HEK293 (cell line): Measurements from ENCODE around the gene MYOM3.
A peak's percentile ranks its signal among the peaks of the same experiment; 100 is the strongest.

ENCODE experiments used
- CTCF ChIA-PET: fragments of 350-600 bp; formaldehyde crosslinking; extraction: SDS; loops from one replicate; lab custom pipeline; 2021; ENCODE audit warnings: antibody characterized with exemption; lab: Yijun Ruan, JAX
- POLR2A ChIA-PET: fragments of 300-600 bp; formaldehyde crosslinking; extraction: SDS; loops from one replicate; lab custom pipeline; 2020; ENCODE audit warnings: antibody characterized with exemption, inconsistent platforms; lab: Yijun Ruan, JAX
- H3K27ac ChIP-seq: fragments of 200-500 bp; sonication (Bioruptor generic); 2 replicates; pipeline ENCODE4 v1.5.1; 2014; ENCODE audit warnings: low read depth, low read length, control low read depth, inconsistent platforms; ENCODE audit errors: extremely low read depth
- H3K36me3 ChIP-seq, 2 experiments: fragments of 200-500 bp in 1 of 2; sonication (Bioruptor generic) in 1 of 2; 1 replicate in 1 of 2; 2 replicates in 1 of 2; pipeline ENCODE4 v1.5.1; 2014 to 2017; ENCODE audit warnings: inconsistent platforms in 2 of 2, low read length in 2 of 2; ENCODE audit not compliant: control insufficient read depth in 2 of 2, insufficient read depth in 1 of 2
- H3K4me1 ChIP-seq: fragments of 200-500 bp; sonication (Bioruptor generic); 2 replicates; pipeline ENCODE4 v1.5.1; 2014; ENCODE audit warnings: mild to moderate bottlenecking, low read length, inconsistent platforms; ENCODE audit not compliant: control insufficient read depth, insufficient read depth
- H3K4me3 ChIP-seq: 2 replicates; pipeline ENCODE4 v1.5.1; 2011; ENCODE audit warnings: low read depth, mild to moderate bottlenecking, control low read depth, low read length, moderate library complexity
- H3K9me3 ChIP-seq: fragments of 200-500 bp; sonication (Bioruptor generic); 2 replicates; pipeline ENCODE4 v1.5.1; 2014; ENCODE audit warnings: low read depth, low read length, inconsistent platforms; ENCODE audit not compliant: control insufficient read depth, insufficient read depth
- GLI2 ChIP-seq: fragments of 450-650 bp; formaldehyde crosslinking; IDR thresholded peaks from 2 replicates; pipeline ENCODE4; 2017; ENCODE audit warnings: missing biosample characterization, missing genetic modification characterization, low read depth, borderline replicate concordance
- KLF8 ChIP-seq: fragments of 450-650 bp; formaldehyde crosslinking; IDR thresholded peaks from 2 replicates; pipeline ENCODE4 v1.5.1; 2016; ENCODE audit warnings: missing biosample characterization, missing genetic modification characterization
- MEIS1 ChIP-seq: sonication (generic); formaldehyde crosslinking; IDR thresholded peaks from 2 replicates; pipeline ENCODE4 v1.8.1; 2022; ENCODE audit warnings: missing genetic modification reagents, mild to moderate bottlenecking, borderline replicate concordance
- SP2 ChIP-seq: fragments of 450-650 bp; formaldehyde crosslinking; IDR thresholded peaks from 2 replicates; pipeline ENCODE4 v1.5.1; 2016; ENCODE audit warnings: missing biosample characterization, missing genetic modification characterization
- TRIM28 ChIP-seq: IDR thresholded peaks from 2 replicates; pipeline ENCODE4 v1.6.1; 2011; ENCODE audit warnings: low read length, control low read depth, borderline replicate concordance
- ZFP69B ChIP-seq: fragments of 450-650 bp; formaldehyde crosslinking; IDR thresholded peaks from 2 replicates; pipeline ENCODE4 v1.5.1; 2016; ENCODE audit warnings: missing biosample characterization, missing genetic modification characterization
- ZNF174 ChIP-seq: fragments of 450-650 bp; formaldehyde crosslinking; IDR thresholded peaks from 2 replicates; pipeline ENCODE4 v1.5.0; 2017; ENCODE audit warnings: missing biosample characterization, mild to moderate bottlenecking, missing genetic modification characterization
- ZNF416 ChIP-seq: fragments of 450-650 bp; formaldehyde crosslinking; IDR thresholded peaks from 2 replicates; pipeline ENCODE4 v1.5.1; 2016; ENCODE audit warnings: missing biosample characterization, missing genetic modification characterization
- ZNF423 ChIP-seq: fragments of 450-650 bp; formaldehyde crosslinking; IDR thresholded peaks from 2 replicates; pipeline ENCODE4 v1.5.1; 2016; ENCODE audit warnings: missing biosample characterization, missing genetic modification characterization
- ZNF501 ChIP-seq: fragments of 450-650 bp; formaldehyde crosslinking; IDR thresholded peaks from 2 replicates; pipeline ENCODE4 v1.5.1; 2016; ENCODE audit warnings: missing biosample characterization, missing genetic modification characterization
- ZNF544 ChIP-seq: fragments of 450-650 bp; formaldehyde crosslinking; IDR thresholded peaks from 2 replicates; pipeline ENCODE4 v1.5.0; 2017; ENCODE audit warnings: missing biosample characterization, missing genetic modification characterization
- ZNF561 ChIP-seq: fragments of 450-650 bp; IDR thresholded peaks from 2 replicates; pipeline ENCODE4 v1.5.1; 2018; ENCODE audit warnings: missing biosample characterization, missing genetic modification characterization, borderline replicate concordance
- ZNF600 ChIP-seq: fragments of 450-650 bp; formaldehyde crosslinking; IDR thresholded peaks from 2 replicates; pipeline ENCODE4 v1.5.1; 2016; ENCODE audit warnings: missing biosample characterization, missing genetic modification characterization
- ZNF777 ChIP-seq: fragments of 450-650 bp; formaldehyde crosslinking; IDR thresholded peaks from 2 replicates; pipeline ENCODE4 v1.5.1; 2017; ENCODE audit warnings: missing biosample characterization, missing genetic modification characterization, borderline replicate concordance
- ZSCAN16 ChIP-seq: fragments of 450-650 bp; formaldehyde crosslinking; IDR thresholded peaks from 2 replicates; pipeline ENCODE4 v1.5.1; 2016; ENCODE audit warnings: missing biosample characterization, missing genetic modification characterization
- TF ChIP-seq, protein P1 (sequence below): fragments of 450-650 bp; formaldehyde crosslinking; IDR thresholded peaks from 2 replicates; pipeline ENCODE4 v1.5.1; 2016; ENCODE audit warnings: missing biosample characterization, missing genetic modification characterization
- TF ChIP-seq, protein P2 (sequence below): fragments of 450-650 bp; formaldehyde crosslinking; IDR thresholded peaks from 2 replicates; pipeline ENCODE4 v1.5.1; 2016; ENCODE audit warnings: missing biosample characterization, missing genetic modification characterization, borderline replicate concordance
- TF ChIP-seq, protein P3 (sequence below): fragments of 450-650 bp; formaldehyde crosslinking; conservative IDR thresholded peaks from 2 replicates; pipeline ENCODE4 v1.5.1; 2016; ENCODE audit warnings: low read depth, missing biosample characterization, missing genetic modification characterization
- TF ChIP-seq, protein P4 (sequence below): fragments of 450-650 bp; formaldehyde crosslinking; IDR thresholded peaks from 2 replicates; pipeline ENCODE4 v1.5.1; 2016; ENCODE audit warnings: missing biosample characterization, missing genetic modification characterization
- TF ChIP-seq, protein P5 (sequence below): fragments of 450-650 bp; formaldehyde crosslinking; IDR thresholded peaks from 2 replicates; pipeline ENCODE4 v1.5.0; 2017; ENCODE audit warnings: missing biosample characterization, missing genetic modification characterization, borderline replicate concordance

The MYOM3 gene

DNA sequence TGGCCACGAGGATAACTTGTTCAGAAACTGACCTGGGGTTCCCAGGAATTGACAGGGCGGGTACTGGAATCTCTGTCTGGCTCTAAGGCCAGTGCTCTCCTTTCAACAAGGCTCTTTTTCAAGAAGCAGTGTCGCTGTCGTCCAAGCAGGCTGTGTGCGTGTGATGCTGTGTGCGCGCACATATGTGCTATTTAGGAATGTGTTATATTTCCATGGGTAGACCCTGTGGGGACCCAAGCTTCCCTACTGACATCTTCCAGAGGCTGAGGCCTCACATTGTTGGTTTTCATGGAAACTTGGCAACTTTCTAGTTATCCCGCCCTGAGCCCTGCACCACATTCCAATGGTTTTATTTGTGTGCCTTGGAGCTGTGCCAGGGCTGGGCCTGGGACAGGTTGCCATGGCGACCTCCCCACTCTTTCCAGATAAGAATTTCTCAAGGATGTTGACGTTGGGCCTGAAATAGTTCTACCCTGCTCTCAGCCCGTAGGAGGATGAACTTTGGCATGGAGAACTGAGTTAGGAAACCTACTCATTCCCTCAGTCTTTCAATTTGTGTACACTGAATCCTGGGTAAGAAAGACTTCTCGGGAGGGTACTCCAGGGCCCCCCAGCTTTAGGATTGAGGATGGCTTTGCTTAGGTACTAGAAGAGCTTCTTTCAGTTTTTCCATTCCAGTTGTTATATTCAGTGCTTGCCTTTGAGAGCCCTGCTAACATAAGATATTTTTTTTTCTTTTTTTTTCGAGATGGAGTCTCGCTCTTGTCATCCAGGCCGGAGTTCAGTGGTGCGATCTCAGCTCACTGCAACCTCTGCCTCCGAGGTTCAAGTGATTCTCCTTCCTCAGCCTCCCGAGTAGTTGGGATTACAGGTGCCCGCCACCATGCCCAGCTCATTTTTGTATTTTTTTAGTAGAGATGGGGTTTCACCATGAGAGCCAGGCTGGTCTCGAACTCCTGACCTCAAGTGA, 93.0 kb downstream of the MYOM3 start:
- ChIA-PET CTCF (interaction anchor here (0.6 to 1.4 kb wide), 6 partner anchors 9 to 1799 kb away, joined by 3 to 6 read pairs (median 4); no protein-coding TSS in a partner anchor), POLR2A (interaction anchor here (0.6 to 2.0 kb wide), 8 partner anchors 9 to 80 kb away, joined by 3 to 11 read pairs (median 3); partner anchors contain the start of gene SRSF10)
- no peaks in the 10 kb centered on the region for H3K36me3 ChIP-seq
- H3K9me3 ChIP-seq = no peaks in the 10 kb centered on the region
- H3K4me1 ChIP-seq = peaks cover 12% of the 10 kb centered on the region
- no peak overlapping the region for H3K4me3 ChIP-seq
- peak overlapping the region; percentile 61 for H3K27ac ChIP-seq
- TF ChIP-seq ZNF416 (tag by site-specific recombination) (no peak), ZSCAN16 (tag by site-specific recombination) (no peak), SP2 (tag by site-specific recombination) (no peak), ZNF561 (tag by site-specific recombination) (peak; percentile 20; the same call in 1 of the 2 replicates), GLI2 (tag by site-specific recombination) (no peak), ZNF600 (tag by site-specific recombination) (peak; percentile 44; the same call in 1 of the 2 replicates), ZNF174 (no peak), MEIS1 (CRISPR knock-in tag) (no peak), ZNF423 (tag by site-specific recombination) (no peak), TRIM28 (peak; percentile 92), KLF8 (no peak), ZNF501 (tag by site-specific recombination) (no peak), ZNF777 (tag by site-specific recombination) (no peak), ZFP69B (tag by site-specific recombination) (no peak), ZNF544 (tag by site-specific recombination) (no peak)
- TF ChIP-seq, protein P1, sequence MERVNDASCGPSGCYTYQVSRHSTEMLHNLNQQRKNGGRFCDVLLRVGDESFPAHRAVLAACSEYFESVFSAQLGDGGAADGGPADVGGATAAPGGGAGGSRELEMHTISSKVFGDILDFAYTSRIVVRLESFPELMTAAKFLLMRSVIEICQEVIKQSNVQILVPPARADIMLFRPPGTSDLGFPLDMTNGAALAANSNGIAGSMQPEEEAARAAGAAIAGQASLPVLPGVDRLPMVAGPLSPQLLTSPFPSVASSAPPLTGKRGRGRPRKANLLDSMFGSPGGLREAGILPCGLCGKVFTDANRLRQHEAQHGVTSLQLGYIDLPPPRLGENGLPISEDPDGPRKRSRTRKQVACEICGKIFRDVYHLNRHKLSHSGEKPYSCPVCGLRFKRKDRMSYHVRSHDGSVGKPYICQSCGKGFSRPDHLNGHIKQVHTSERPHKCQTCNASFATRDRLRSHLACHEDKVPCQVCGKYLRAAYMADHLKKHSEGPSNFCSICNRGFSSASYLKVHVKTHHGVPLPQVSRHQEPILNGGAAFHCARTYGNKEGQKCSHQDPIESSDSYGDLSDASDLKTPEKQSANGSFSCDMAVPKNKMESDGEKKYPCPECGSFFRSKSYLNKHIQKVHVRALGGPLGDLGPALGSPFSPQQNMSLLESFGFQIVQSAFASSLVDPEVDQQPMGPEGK (tag by site-specific recombination) = peak; percentile 64
- TF ChIP-seq, protein P2, sequence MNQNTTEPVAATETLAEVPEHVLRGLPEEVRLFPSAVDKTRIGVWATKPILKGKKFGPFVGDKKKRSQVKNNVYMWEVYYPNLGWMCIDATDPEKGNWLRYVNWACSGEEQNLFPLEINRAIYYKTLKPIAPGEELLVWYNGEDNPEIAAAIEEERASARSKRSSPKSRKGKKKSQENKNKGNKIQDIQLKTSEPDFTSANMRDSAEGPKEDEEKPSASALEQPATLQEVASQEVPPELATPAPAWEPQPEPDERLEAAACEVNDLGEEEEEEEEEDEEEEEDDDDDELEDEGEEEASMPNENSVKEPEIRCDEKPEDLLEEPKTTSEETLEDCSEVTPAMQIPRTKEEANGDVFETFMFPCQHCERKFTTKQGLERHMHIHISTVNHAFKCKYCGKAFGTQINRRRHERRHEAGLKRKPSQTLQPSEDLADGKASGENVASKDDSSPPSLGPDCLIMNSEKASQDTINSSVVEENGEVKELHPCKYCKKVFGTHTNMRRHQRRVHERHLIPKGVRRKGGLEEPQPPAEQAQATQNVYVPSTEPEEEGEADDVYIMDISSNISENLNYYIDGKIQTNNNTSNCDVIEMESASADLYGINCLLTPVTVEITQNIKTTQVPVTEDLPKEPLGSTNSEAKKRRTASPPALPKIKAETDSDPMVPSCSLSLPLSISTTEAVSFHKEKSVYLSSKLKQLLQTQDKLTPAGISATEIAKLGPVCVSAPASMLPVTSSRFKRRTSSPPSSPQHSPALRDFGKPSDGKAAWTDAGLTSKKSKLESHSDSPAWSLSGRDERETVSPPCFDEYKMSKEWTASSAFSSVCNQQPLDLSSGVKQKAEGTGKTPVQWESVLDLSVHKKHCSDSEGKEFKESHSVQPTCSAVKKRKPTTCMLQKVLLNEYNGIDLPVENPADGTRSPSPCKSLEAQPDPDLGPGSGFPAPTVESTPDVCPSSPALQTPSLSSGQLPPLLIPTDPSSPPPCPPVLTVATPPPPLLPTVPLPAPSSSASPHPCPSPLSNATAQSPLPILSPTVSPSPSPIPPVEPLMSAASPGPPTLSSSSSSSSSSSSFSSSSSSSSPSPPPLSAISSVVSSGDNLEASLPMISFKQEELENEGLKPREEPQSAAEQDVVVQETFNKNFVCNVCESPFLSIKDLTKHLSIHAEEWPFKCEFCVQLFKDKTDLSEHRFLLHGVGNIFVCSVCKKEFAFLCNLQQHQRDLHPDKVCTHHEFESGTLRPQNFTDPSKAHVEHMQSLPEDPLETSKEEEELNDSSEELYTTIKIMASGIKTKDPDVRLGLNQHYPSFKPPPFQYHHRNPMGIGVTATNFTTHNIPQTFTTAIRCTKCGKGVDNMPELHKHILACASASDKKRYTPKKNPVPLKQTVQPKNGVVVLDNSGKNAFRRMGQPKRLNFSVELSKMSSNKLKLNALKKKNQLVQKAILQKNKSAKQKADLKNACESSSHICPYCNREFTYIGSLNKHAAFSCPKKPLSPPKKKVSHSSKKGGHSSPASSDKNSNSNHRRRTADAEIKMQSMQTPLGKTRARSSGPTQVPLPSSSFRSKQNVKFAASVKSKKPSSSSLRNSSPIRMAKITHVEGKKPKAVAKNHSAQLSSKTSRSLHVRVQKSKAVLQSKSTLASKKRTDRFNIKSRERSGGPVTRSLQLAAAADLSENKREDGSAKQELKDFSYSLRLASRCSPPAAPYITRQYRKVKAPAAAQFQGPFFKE = no peak
- TF ChIP-seq, protein P3, sequence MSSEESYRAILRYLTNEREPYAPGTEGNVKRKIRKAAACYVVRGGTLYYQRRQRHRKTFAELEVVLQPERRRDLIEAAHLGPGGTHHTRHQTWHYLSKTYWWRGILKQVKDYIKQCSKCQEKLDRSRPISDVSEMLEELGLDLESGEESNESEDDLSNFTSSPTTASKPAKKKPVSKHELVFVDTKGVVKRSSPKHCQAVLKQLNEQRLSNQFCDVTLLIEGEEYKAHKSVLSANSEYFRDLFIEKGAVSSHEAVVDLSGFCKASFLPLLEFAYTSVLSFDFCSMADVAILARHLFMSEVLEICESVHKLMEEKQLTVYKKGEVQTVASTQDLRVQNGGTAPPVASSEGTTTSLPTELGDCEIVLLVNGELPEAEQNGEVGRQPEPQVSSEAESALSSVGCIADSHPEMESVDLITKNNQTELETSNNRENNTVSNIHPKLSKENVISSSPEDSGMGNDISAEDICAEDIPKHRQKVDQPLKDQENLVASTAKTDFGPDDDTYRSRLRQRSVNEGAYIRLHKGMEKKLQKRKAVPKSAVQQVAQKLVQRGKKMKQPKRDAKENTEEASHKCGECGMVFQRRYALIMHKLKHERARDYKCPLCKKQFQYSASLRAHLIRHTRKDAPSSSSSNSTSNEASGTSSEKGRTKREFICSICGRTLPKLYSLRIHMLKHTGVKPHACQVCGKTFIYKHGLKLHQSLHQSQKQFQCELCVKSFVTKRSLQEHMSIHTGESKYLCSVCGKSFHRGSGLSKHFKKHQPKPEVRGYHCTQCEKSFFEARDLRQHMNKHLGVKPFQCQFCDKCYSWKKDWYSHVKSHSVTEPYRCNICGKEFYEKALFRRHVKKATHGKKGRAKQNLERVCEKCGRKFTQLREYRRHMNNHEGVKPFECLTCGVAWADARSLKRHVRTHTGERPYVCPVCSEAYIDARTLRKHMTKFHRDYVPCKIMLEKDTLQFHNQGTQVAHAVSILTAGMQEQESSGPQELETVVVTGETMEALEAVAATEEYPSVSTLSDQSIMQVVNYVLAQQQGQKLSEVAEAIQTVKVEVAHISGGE (tag by site-specific recombination) = no peak
- TF ChIP-seq, protein P4, sequence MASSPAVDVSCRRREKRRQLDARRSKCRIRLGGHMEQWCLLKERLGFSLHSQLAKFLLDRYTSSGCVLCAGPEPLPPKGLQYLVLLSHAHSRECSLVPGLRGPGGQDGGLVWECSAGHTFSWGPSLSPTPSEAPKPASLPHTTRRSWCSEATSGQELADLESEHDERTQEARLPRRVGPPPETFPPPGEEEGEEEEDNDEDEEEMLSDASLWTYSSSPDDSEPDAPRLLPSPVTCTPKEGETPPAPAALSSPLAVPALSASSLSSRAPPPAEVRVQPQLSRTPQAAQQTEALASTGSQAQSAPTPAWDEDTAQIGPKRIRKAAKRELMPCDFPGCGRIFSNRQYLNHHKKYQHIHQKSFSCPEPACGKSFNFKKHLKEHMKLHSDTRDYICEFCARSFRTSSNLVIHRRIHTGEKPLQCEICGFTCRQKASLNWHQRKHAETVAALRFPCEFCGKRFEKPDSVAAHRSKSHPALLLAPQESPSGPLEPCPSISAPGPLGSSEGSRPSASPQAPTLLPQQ (tag by site-specific recombination) = peak; percentile 70
- TF ChIP-seq, protein P5, sequence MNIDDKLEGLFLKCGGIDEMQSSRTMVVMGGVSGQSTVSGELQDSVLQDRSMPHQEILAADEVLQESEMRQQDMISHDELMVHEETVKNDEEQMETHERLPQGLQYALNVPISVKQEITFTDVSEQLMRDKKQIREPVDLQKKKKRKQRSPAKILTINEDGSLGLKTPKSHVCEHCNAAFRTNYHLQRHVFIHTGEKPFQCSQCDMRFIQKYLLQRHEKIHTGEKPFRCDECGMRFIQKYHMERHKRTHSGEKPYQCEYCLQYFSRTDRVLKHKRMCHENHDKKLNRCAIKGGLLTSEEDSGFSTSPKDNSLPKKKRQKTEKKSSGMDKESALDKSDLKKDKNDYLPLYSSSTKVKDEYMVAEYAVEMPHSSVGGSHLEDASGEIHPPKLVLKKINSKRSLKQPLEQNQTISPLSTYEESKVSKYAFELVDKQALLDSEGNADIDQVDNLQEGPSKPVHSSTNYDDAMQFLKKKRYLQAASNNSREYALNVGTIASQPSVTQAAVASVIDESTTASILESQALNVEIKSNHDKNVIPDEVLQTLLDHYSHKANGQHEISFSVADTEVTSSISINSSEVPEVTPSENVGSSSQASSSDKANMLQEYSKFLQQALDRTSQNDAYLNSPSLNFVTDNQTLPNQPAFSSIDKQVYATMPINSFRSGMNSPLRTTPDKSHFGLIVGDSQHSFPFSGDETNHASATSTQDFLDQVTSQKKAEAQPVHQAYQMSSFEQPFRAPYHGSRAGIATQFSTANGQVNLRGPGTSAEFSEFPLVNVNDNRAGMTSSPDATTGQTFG (tag by site-specific recombination) = no peak
